ENCODE data around the gene SPG7. TPM values are rescaled to one million over a fixed set of nuclear protein-coding genes. Genes with fewer than 3 reads are reported as not detected.

Gene SPG7
- total RNA-seq, 1 donor, result 78.1 TPM

- DNase-seq (ENCODE audit: low read depth), result no peak
- no peak overlapping the region for H3K4me3 ChIP-seq (ENCODE audit: low read depth, low read length)
- TF ChIP-seq CTCF (IDR thresholded peaks at IDR 0.05; ENCODE audit: insufficient read depth, low read length), result no peak
These were observed 17.1 kb downstream of the SPG7 start for GRCh38 chr16:89525146-89525913.

- no peak overlapping the region for H3K4me3 ChIP-seq (ENCODE audit: low read depth, low read length)
- no peak for DNase-seq (ENCODE audit: low read depth)
- TF ChIP-seq CTCF (IDR thresholded peaks at IDR 0.05; ENCODE audit: insufficient read depth, low read length), result no peak
These were observed 20.9 kb downstream of the SPG7 start for GRCh38 chr16:89529097-89529496.

GRCh38 chr16:89530401-89531381 is 22.5 kb downstream of the SPG7 start:
- TF ChIP-seq CTCF (IDR thresholded peaks at IDR 0.05; ENCODE audit: insufficient read depth, low read length), result no peak
- H3K4me3 ChIP-seq (ENCODE audit: low read depth, low read length), result no peak overlapping the region
- no peak for DNase-seq (ENCODE audit: low read depth)

GRCh38 chr16:89531821-89532526 is 23.8 kb downstream of the SPG7 start:
- DNase-seq (ENCODE audit: low read depth), result no peak
- no peak overlapping the region for H3K4me3 ChIP-seq (ENCODE audit: low read depth, low read length)
- no peak for TF ChIP-seq CTCF (IDR thresholded peaks at IDR 0.05; ENCODE audit: insufficient read depth, low read length)

GRCh38 chr16:89534252-89534756 is 26.1 kb downstream of the SPG7 start:
- DNase-seq (ENCODE audit: low read depth), result no peak
- no peak for TF ChIP-seq CTCF (IDR thresholded peaks at IDR 0.05; ENCODE audit: insufficient read depth, low read length)

GRCh38 chr16:89536371-89536770 is 28.2 kb downstream of the SPG7 start:
- H3K4me3 ChIP-seq (ENCODE audit: low read depth, low read length), result no peak overlapping the region
- DNase-seq (ENCODE audit: low read depth), result no peak
- TF ChIP-seq CTCF (IDR thresholded peaks at IDR 0.05; ENCODE audit: insufficient read depth, low read length), result no peak

More at GRCh38 chr16:89534252-89534756, 26.1 kb downstream of the SPG7 start:
- H3K4me3 ChIP-seq (ENCODE audit: low read depth, low read length), result no peak overlapping the region
